GM12891 (cell line): ENCODE measurements around the gene FOXL2.

ENCODE experiments used
- PAX5 ChIP-seq: IDR thresholded peaks from 2 replicates; pipeline ENCODE4 v1.6.1; 2011; ENCODE audit warnings: low read length, moderate library complexity, mild to moderate bottlenecking; ENCODE audit not compliant: insufficient read depth, severe bottlenecking
- POLR2A ChIP-seq: IDR thresholded peaks from 2 replicates; pipeline ENCODE4 v1.6.1; 2011; ENCODE audit warnings: low read depth, low read length, control low read depth
- POLR2AphosphoS5 ChIP-seq: IDR thresholded peaks from 2 replicates; pipeline ENCODE4 v1.6.1; 2011; ENCODE audit warnings: low read depth, low read length, control low read depth
- TAF1 ChIP-seq: IDR thresholded peaks from 2 replicates; pipeline ENCODE4 v1.6.1; 2011; ENCODE audit warnings: low read depth, low read length, control low read depth

- TF ChIP-seq POLR2A (no peak), TAF1 (no peak), PAX5 (no peak), POLR2AphosphoS5 (no peak)
These were observed 39.0 kb upstream of the FOXL2 start for GRCh38 chr3:138985932-138986331.
